Measurements from ENCODE around the gene MINDY4.

The MINDY4 gene

GRCh38 chr7:30852744-30853288 lies 81.6 kb downstream of the MINDY4 start:
- no peak for DNase-seq (ENCODE audit: extremely low spot score)
- ChIA-PET POLR2A (no interaction called here), CTCF (interaction anchor here (1.3 kb wide), 1 partner anchor 12 kb away, joined by 3 read pairs; no protein-coding TSS in a partner anchor)
- TF ChIP-seq CTCF (IDR thresholded peaks at IDR 0.05; ENCODE audit: control extremely low read depth, extremely low read depth, low read depth, missing control alignments), result no peak

GRCh38 chr7:30853576-30853975 lies 82.4 kb downstream of the MINDY4 start:
- CTCF ChIA-PET, result interaction anchor here (1.3 to 1.4 kb wide), 2 partner anchors 11 to 24 kb away, joined by 3 read pairs; no protein-coding TSS in a partner anchor
- DNase-seq (ENCODE audit: extremely low spot score), result no peak
- TF ChIP-seq CTCF (IDR thresholded peaks at IDR 0.05; ENCODE audit: control extremely low read depth, extremely low read depth, low read depth, missing control alignments), result no peak
- POLR2A ChIA-PET, result no interaction called here

GRCh38 chr7:30855936-30856335 lies 84.7 kb downstream of the MINDY4 start:
- POLR2A ChIA-PET, result no interaction called here
- CTCF ChIA-PET, result interaction anchor here (1.9 kb wide), 1 partner anchor 127 kb away, joined by 7 read pairs; no protein-coding TSS in a partner anchor
- TF ChIP-seq CTCF (IDR thresholded peaks at IDR 0.05; ENCODE audit: control extremely low read depth, extremely low read depth, low read depth, missing control alignments), result no peak
- no peak for DNase-seq (ENCODE audit: extremely low spot score)

GRCh38 chr7:30858576-30858975 lies 87.4 kb downstream of the MINDY4 start:
- ChIA-PET POLR2A (no interaction called here), CTCF (interaction anchor here (1.0 kb wide), 1 partner anchor 71 kb away, joined by 4 read pairs; no protein-coding TSS in a partner anchor)
- DNase-seq (ENCODE audit: extremely low spot score), result no peak
- TF ChIP-seq CTCF (IDR thresholded peaks at IDR 0.05; ENCODE audit: control extremely low read depth, extremely low read depth, low read depth, missing control alignments), result no peak

GRCh38 chr7:30859202-30859939 lies 88.2 kb downstream of the MINDY4 start:
- ChIA-PET POLR2A (no interaction called here), CTCF (interaction anchor here (1.0 kb wide), 1 partner anchor 72 kb away, joined by 4 read pairs; no protein-coding TSS in a partner anchor)
- no peak for TF ChIP-seq CTCF (IDR thresholded peaks at IDR 0.05; ENCODE audit: control extremely low read depth, extremely low read depth, low read depth, missing control alignments)
- no peak for DNase-seq (ENCODE audit: extremely low spot score)

- DNase-seq (ENCODE audit: extremely low spot score), result no peak
- ChIA-PET POLR2A (no interaction called here), CTCF (no interaction called here)
- TF ChIP-seq CTCF (IDR thresholded peaks at IDR 0.05; ENCODE audit: control extremely low read depth, extremely low read depth, low read depth, missing control alignments), result no peak
These were observed 88.8 kb downstream of the MINDY4 start for GRCh38 chr7:30859940-30860496.
